Activated CD4-positive, alpha-beta T cell treated with anti-CD3 and anti-CD28 coated beads for 24 hours (primary cell): ENCODE results near the gene DNHD1.

Experiments
- DNase-seq, 2 donors: peaks; one replicate each; pipeline ENCODE4 v3.0.0-alpha.2; 2020; ENCODE audit warnings: low read depth in 2 of 2

The DNHD1 gene, protein sequence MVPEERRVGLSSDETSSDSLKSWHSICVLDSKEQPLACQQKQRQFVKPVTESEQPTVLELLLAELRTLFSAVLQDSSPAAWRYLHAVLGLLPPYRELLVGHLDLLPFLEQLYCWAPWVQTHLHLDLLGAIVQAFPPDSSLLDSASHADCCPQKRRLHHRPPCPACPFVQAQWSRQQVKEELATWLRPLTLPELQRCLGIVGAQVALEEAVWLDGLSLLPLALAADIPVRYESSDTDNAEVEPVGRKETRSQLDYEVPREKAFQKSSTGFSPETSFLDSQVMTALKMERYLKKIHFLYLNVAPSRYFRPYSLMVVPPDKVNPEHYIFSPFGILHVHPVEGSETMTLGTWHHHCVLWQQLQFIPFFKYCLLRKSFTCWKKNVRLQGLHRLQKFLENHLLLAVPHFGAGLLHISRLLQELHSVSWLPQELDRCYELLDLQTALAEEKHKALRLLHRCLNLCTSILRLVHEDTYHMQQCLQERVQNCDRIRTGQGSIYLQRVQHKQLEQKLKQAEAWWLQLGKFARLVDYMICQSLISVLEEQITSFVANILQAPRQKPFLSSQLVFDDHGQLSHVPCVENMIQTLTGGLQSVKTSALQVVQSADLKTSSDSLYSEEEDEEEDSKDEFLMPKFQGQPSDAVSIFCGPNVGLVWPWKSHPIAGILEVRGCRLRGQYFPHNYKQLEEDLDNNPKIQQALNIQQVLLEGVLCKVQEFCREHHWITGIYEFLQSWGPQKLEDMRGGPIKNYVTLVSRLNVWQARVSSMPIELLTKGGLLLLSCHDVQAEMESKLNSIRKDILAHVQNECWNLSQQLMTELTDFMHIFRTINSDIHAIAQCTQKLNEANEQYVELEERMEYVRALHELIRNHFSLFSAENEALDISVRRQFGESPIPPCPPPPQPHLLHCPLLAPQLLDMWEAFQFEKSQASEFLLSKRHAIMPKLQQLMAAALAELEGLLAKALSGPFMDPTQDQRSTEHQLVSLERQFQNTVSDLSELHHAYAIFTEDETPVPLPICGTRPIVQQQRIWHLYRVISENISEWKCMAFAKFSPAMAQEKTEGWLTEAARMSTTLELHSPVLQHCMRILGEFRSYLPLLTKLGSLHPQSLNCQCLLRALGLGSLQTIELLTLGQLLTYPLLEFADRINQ (N-terminal part only)

DNA sequence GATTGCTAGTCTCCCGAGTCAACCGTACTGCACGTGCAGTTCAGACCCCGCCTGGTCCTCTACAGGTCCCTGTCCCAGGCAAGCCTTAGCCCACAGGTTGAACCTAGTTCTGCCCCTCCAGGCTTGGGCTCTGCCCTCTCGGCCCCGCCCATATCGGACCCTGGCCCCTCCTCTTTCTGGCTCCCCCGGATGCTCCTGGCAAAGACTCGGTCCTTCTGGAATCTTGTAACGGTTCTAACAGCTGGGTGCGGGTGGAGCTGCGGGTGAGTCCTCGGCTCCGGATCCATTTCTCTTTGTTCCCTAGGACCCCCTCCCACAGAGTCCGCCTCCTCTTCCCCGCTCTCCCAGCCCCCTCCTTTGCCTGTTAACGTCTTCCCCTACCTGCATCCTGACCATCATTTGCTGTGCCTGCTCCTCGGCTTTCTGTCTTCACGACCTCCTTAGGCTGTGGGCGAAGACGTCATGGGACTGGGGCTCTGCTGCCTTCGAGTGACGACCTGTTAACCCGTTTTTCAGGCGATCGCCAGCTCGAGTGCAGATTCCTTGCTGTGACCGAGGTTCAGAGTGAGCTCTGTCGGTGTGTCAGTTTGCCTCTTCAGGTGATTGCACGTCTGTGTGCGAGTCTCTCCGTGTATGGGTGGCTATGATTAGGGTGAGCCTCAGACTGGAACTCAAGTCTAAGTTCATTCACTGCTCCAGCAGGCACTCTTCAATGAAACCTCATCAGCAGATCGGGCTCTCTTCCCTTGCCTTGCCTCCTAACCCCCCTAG lies at the start of gene DNHD1:
Gene DNHD1 (plus strand): TSS at position 212 of the 771 bp plus-strand sequence. CDS start 936 bp downstream, outside the sequence.
- DNase-seq = no peak

DNA sequence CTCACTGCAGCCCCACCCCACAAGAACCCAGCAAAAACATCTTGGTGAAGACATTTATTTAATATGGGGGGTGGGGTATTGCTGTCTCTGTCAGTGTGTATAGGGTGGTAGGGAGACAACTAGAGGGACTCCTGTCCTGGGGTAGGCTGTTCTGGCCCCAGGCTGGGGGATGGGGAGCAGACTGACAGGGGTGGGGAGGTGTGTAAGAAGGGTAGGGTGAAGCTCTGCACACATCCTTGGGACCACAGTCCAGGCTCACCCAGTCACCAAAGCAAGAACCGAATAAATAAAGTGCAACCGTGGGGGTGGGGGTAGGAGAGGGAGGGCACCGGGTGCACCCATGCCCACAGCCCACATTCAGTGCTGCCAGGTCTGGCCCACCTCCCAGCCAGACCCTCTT lies 48.5 kb upstream of the DNHD1 start:
- no peak for DNase-seq

DNA sequence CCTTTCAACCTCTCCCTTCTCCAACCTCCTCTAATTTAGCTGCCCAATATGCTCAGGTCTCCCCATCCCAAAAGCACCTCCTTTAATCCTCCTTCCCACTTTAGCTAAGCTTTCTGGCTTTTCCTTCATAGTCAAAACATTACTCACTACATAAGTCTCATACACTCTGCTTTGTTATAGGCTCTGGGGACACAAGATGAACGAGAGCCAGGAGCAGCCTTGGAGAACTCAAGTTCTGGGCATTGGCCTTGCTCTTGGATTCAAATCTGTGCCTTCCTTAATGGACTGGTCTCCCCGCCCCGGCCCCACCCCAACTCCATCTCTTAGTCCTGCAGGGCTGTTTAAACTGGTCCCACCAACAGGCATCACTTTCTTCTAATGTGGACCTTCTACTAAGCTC lies 44.9 kb upstream of the DNHD1 start:
- no peak for DNase-seq

DNA sequence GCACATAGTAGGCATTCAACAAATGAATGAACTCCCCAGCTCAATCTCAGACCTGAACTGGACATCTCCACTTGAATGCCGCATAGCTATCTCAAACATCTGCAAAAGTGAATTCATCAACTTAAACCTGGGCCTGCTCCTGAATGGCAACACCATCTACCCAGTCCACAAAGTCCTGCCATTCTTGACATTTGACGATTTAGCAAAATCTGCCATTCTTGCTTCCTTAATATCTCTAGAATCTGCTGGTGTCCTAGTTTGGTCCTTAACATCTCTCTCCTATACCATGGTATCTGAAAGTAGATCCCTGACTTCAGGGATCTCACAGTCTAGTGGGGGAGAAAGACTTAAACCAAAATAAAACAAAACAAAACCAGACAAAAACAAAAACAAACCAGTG lies 43.9 kb upstream of the DNHD1 start:
- no peak for DNase-seq

DNA sequence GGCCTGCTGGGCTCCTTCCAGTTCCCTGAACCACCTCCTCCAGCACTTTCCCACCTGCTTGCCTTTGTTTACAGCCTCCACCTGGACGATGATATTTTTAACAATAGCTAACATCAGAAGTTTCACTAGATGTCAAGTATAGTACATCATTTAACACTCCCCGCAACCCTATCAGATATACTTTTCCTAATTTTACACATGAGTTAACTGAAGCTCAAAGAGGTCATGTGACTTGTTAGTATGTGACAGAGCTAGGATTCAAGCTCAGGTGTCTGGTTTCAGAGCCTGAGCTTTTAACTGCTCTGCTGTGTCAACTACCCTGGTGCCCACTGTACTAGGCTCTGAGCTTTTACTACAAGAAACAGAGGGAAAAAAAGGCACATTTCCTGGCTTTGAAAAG lies 42.0 kb upstream of the DNHD1 start:
- DNase-seq = no peak

DNA sequence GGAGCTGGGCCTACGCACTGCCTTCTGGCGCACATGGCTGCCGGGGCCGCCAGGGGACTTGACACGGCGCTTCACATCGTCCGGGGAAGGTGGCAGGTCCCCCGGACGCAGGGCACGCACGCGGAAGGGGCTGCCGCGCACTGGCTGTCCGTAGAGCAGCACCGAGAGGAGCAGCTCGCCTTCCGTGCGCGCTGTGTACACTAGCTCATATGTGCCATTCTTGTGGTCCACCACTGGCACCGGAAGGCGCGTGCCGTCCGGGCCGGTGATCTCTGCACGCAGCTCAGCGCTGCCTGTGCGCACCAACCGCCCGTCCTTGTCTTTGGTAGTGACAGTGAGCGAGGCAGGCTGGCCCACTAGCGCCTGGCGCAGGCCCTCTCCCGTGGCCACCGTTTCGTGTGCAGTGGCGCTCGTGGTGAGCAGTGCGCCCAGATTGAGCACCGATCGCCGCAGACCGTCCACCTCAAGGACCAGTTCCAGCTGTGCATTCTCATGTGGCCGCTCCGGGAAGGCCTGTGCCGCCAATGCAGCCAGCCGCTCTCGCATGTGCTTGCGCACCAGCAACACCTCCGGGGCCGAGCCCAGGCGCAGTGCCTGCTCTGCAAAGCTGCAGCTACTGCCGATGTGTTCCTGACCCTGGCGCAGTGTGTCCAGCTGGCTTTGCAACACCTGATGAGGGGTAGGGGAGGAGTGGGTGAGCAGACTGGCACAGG lies 40.6 kb upstream of the DNHD1 start:
- DNase-seq = no peak

DNA sequence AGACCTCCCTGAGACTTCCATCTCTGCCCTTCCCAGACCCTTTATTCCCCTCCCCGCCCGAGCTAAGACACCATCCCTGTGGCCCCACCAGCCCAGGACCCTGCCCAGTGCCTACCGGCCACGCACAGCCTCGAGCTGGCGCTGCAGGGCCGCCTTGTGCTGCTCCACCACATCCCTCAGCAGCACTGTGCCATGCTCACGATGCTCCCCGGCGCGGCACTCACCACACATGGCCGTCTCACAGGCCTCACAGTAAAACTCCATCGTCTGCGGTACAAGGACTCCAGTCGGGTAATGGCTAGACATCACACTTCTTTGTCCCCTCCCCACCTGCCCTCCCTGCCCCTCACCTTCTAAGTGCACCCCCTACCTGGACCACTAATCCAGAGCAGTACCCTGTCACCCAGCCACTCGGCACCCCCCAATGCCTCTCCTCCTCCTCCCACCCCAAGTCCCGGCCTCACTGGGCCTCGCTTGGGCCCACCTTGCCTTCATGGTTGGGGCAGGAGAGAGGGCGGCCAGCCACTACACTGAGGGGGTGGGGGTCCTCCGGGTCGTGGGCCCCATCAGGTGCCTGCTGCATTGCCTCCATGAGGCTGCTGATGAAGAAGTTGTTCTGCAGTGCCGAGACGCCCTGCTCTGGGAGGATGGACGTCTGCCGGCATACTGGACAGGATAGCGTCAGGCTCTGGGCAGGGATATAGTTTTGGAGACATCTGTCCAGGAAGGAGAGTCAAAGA lies 39.3 kb upstream of the DNHD1 start:
- no peak for DNase-seq

DNA sequence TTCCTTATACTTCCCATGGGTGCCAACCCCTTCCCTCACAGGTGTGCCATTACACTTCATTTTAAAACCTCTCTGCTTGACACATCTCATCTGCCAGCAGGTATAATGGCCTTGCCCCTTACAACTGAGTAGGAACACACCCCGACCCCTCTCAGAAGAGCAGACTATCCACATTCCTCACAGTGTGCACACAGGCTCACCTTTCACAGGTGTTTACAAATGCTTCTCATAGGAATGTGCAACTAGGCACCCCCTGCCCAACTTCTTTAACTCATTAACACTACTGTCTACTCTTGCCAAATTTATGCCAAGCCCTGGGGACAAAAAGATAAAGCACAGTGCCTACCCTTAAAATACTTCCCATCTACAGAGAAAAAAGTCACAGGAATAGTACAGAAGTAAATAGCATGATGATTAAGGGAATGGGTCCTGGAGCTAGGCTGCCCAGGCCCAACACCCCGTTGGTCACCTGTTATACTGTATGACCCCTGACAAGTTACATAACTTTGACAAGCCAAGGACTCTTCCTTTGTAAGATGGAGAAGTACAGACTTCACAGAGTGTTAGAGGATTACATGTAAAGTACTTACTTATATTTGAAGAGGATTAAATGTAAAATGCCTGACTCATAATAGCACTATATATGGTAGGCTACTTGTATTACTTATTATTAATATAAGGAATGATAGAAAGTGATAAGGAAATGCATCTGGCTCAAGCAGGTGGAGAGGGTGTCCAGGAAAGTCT lies 38.6 kb upstream of the DNHD1 start:
- DNase-seq = no peak

DNA sequence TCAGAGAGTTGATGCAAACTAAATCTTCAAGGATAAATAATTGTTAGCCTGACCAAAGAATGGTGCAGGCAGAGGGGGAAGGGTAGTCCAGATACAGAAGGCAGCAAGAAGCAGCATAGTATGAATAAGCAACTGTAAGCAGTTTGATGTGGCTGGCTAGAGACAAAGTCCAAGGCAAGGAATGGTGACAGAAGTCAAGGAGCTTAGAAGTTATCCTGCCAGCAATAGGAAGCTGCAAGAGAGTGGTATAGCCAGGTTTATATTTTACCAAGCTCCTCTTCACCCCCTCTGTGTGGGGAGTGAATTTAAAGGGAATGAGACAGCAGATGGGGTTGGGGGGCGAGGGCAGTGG lies 38.0 kb upstream of the DNHD1 start:
- no peak for DNase-seq

DNA sequence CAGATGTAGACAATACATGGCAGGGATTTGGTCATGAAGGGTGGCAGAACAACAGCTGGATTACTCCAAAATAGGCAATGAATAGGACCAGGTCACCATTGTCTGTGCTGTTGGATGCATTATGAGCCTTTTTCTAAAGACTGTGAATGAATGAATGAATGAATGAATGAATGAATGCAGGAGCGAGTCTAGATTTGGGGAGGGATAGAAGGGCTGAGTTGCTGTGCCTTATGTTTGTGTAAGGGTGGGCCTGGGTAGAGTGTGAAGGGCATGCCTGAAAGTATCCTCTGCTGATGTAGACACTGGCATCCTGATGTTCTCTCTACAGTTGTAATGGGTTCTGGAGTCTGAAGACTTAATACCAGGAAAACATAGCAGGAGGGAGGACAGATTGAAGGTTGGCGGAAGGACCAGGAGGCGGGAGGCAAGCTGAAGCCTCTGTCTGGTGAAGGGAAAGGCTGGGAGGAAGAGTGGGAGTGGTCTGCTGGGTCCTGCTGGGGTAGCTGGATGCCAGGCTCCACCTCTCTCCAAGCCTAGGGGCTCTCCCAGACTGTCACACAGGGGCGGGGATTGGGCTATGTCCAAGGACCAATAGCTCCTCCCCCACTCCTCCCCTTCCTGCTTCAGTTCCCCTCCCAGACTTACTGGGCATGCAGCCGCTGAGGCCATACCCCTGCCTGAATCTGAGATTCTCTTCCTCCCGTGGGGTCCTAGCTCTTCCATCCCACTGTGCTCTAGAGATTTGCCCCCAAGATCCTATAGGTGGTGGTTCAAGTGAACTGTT lies 28.2 kb upstream of the DNHD1 start:
- DNase-seq = no peak

DNA sequence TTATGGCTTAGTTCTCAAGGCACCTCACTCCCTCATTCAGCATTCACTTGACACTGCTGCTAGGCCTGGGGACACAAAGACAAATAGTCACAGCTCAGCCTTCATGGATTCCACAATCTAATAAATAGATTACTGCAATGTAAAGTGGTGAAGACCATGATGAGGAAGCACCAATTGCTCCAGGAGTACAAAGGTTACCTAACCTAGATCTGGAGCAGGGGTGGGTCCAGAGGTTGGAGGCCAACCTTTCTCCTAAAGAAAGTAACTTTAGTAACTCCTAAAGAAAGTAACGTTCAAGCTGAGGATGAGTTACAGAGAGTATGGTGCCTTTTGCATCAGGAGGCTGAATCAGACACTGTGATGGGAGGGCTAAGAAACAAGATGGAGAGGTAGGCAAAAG lies 27.5 kb upstream of the DNHD1 start:
- no peak for DNase-seq

DNA sequence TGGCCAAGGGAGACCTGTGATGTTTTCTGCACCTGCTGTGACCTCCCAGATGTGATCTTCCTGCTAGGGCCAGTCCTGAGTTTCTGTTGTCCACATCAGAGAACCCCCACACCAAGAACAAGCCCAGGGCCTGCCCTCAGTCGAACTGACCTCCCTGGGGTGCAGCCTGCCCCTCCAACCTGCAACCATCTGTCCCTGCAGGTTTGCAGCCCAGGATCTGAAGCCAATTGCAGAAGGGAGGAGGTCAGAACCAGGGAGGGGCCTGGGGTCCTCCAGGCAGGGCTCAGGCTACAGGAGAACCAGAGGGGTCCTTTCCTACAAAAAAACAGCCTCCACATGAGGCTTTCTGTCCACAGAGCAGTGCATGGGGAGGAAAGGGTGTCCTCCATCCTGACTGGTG lies 24.1 kb upstream of the DNHD1 start:
- DNase-seq = no peak

DNA sequence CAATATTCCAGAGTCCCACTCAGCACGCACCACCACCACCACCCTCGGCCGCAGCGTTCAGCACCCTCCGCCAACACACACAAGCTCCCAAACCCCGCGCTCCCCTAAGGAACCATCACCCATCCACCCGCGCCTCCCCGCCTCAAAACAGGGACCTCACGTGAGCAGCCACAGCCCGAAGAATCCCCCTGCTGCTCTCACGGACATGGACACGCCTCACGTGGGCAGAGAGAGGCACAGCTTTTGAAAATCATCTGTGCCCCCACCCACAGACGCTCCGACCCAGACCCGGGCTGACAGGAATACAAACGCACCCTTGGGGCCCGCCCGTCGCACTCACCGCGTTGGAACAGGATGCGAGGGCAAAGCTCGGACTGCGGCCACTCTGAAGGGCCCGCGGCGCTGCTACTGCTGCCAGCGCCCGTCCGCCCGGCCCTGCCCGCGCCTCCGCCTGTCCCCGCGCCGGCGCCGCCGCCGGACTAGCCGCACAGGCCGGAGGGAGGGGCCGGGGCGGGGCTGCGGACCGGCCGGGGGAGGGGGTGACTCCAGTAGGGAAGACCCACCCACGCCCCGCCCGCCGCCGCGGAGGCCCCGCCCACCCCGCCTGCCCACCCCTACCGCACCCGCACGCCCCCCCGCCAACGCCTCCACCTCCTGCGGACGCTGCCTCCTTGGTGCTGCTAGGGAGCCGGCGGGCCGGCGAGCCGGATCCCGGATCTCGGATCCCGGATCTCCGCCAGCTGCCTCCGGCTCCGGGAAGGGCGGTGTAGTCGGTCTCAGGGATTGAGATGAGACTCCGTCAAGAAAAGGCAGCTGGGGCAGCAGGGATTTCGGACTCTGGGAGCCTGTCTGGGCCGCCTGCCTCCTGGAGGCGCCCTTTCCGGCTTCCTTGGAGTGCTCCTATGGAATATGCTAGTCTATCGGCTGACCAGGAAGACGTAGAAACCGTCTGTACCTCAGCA lies 23.3 kb upstream of the DNHD1 start, which contains the start of gene TRIM3:
Gene TRIM3 (minus strand): TSS at position 491 of the 962 bp plus-strand sequence. CDS start 8,246 bp downstream, outside the sequence.
- peak; percentile 54 to 60 for DNase-seq

DNA sequence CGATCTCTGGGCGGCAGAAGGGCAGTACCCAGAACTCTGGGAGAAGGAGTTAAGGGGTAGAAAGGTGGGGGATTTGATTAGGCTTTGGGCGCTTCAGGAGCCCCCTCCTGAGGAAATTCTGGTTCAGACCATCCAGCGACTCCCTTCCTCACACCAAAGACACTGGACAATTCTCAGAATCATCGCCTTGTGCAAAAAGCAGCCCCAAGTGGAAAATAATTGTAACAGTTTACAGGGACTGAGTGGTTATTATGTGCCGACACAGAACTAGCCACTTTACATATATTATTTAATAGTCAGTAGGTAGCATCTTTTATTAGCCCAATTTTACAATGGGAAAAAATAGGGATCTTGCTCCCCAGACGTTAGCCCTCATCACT lies 22.7 kb upstream of the DNHD1 start:
- no peak for DNase-seq

DNA sequence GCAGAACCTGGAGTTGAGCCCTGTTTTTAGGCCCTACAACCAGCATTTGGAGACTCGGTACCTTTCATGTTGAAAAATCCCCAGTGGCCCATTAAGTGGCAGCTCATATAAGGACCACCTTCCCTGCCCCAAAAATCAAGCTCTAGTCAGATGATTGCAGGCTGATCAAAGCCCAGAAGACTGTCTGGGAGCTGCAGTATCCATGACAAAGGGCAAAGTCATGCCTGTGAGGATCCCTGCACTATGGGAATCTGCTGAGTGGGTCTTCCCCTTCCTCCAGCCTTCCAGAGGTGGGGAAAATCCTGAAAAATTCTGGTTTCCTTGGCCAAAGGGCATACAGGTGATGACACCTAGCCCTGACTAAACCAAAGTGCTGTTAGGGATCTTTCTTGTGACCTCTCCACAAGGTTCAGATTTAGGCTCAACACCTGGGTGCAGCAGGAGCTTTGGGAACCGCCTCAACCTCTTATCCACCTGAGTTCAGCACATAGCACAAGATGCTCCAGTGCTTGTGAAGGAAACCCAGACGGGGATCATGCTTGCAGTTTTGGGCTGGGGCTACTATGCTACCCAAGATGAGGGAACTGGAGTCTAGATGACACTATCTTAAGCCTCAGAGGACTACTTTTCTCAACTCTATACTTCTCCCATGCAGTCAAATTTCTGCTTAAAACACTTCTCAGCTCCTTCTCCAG lies 22.1 kb upstream of the DNHD1 start:
- no peak for DNase-seq

DNA sequence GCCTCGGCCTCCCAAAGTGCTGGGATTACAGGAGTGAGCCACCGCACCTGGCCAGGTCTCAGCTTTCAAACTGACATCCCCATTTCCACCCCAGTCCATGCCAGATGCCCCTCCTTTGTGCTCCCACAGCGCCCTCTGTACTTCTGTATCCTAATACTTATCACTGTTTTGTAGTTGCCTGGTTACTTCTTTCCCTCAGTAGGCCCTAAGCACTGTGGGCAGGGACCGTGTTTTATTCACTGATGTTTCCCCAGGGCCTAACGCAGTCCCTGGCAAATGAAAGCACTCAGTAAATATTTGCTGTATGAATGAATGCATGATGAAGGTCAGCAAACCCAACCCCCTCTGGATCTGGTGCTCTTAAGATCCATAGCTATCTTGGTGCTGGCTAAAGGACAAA lies 21.1 kb upstream of the DNHD1 start:
- no peak for DNase-seq

DNA sequence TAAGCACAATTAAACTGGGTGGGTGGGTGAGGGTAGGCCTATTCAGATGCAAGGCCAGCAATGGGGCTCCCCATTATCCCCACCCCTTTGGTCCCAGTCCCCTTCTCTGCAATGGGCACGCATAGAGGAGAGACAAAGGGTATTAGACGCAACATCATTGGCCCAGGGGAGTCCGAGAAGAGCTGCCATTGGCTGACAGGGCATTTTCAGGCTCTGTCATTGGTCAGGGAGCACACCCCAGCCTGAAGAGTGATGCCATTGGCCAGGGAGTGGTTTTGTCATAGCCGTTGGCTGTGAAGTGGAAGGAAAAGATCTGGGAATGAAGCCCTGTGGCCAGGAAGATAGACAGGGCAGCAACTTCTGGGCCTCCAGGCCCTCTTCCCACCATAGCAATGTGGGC lies 20.5 kb upstream of the DNHD1 start:
- DNase-seq = no peak
